ENCODE measurements around the gene CKLF.
"Not testable (repeated sequence)": the region's sequence is repeated elsewhere in the genome, so short reads cannot be mapped to it uniquely, and the experiment has no call there.

Gene CKLF

GRCh38 chr16:66566051-66566901, 13.9 kb downstream of the CKLF start, which contains the start of gene CMTM1:
Gene CMTM1, plus strand, starts transcription at chr16:66566439. Its CDS starts 75 bp downstream, at chr16:66566514.
- DNase-seq (ENCODE audit: low read depth in 2 of 2, low spot score in 1 of 2), result no peak

GRCh38 chr16:66567270-66567669, 14.9 kb downstream of the CKLF start:
- DNase-seq (ENCODE audit: low read depth in 2 of 2, low spot score in 1 of 2), result not testable (repeated sequence)

DNA sequence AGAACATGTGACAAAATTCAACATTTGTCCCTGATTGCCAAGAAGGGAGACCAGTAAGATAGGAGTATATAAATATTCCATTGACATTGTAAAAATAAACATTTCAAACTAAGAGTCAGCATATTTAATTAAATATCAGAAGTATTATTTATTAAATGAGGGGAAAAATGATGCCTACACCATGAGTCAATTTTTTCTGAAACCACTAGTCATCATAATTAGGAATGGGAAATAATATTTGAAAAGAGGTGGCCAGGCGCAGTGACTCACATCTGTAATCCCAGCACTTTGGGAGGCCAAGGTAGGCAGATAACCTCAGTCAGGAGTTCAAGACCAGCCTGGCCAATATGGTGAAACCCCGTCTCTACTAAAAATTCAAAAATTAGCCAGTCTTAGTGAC, 16.0 kb downstream of the CKLF start:
- DNase-seq (ENCODE audit: low read depth in 2 of 2, low spot score in 1 of 2), result no peak

DNA sequence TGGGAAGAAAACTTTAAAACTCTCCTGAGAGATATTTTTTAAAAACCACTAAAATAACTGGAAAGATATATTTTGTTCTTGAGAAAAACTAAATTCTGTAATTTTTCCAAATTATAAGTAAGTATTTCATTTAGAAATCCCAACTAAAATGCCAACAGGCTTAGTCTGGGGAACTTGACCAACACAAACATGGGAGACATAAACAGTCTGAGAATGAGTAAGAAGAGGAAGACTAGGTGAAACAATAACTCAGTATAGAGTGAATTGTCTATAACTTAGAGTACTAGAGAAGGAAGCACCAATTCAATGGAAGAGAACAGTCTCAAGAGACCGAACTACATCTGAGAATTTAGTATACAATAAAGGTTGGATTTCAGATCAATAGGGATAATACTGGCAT, 16.8 kb downstream of the CKLF start:
- no peak for DNase-seq (ENCODE audit: low read depth in 2 of 2, low spot score in 1 of 2)

DNA sequence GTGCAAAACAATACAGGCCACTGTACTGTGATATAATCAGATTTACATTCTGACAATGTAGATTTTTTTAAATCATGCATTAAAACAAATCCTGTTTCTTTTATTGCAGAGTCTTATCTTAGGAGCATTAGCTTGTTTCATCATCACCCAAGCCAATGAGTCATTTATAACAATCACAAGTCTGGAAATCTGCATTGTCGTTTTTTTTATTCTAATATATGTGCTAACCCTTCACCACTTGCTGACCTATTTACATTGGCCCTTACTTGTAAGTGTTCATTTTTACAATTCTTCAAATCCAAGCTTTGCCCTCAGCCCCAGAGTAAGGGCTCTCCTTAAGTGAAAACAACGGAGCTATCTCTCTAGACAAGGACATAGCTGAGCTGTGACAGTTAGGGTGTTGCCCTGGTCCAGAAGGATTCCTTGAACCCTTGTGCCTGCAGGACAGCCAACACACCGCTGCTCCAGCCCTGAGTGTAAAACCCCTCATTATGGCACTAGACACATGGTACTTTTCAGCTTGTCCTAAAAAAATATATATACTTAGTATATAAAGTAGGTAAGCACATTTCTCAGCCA, 17.5 kb downstream of the CKLF start:
- no peak for DNase-seq (ENCODE audit: low read depth in 2 of 2, low spot score in 1 of 2)

DNA sequence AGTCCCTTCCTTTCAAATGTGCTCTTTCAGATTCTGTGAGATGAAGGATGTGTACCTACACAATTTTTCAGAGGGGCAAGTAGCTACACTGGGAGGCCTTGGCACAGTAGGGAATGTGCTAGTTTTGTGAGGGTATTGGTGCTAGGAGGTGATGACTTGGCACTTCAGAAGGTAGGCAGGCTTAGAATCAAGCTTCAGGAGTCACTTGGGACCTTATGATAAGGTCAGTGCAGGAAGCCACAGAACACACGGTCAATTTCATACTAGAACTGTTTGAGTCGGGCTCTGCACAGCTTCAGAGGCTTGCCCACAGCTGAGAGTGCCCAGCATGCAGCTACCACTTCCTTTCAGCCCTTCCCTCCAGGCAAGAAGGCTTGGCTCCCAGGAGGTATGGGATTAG, 20.0 kb downstream of the CKLF start:
- DNase-seq (ENCODE audit: low read depth in 2 of 2, low spot score in 1 of 2), result no peak

GRCh38 chr16:66574081-66574480, 21.7 kb downstream of the CKLF start:
- DNase-seq (ENCODE audit: low read depth in 2 of 2, low spot score in 1 of 2), result no peak

DNA sequence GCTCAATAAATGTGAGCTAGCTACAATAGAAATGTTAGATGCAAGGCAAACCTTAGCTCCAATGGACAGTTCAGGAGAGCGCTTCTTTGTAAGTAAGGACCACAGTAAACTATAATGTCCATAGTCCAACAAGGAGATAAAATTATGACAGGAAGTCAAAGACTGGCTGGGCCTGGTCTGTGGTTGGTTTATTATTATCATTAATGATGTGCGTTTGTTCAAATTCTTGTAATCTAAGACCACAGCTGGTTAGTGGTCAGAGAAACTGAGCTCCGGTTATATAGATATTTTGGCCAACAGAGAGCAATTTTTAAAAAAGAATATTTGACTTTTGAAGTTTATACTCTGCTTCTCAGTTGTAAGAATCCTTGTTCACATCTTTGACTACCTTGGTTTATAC, 22.2 kb downstream of the CKLF start:
- no peak for DNase-seq (ENCODE audit: low read depth in 2 of 2, low spot score in 1 of 2)

DNA sequence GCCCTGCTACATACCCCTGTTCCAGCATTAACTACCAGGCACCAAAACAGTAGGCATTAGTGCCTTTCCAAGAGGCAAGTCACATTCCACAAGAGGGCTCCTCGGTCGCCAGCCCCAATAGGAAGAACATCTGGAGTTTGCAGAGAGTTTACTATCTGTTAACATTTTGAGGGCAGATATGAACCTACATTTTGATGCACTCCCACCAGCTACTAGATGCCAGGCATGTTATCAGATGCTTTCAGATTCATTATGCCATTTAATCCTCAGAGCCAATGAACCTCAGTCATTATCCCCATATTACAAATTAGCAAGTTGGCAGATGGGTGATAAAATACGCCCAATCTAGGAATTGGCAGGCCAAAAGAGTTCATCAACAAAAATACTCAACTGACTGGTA, 22.7 kb downstream of the CKLF start:
- no peak for DNase-seq (ENCODE audit: low read depth in 2 of 2, low spot score in 1 of 2)

DNA sequence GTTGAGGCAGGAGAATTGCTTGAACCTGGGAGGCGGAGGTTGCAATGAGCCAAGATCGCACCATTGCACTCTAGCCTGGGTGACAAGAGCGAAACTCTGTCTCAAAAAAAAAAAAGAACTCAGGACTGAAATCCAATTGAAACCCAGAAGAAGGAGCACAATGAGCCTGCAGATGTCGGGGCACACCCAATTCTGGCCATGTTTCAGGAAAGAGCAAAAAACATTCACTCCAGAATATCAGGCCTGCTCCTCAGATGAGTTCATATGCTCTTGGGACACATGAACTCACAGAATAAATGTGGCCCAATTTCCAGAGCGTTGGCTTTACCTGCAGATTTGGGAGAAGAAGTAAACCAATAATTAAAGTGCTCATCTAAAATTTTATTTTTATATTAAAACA, 23.9 kb downstream of the CKLF start:
- DNase-seq (ENCODE audit: low read depth in 2 of 2, low spot score in 1 of 2), result no peak

DNA sequence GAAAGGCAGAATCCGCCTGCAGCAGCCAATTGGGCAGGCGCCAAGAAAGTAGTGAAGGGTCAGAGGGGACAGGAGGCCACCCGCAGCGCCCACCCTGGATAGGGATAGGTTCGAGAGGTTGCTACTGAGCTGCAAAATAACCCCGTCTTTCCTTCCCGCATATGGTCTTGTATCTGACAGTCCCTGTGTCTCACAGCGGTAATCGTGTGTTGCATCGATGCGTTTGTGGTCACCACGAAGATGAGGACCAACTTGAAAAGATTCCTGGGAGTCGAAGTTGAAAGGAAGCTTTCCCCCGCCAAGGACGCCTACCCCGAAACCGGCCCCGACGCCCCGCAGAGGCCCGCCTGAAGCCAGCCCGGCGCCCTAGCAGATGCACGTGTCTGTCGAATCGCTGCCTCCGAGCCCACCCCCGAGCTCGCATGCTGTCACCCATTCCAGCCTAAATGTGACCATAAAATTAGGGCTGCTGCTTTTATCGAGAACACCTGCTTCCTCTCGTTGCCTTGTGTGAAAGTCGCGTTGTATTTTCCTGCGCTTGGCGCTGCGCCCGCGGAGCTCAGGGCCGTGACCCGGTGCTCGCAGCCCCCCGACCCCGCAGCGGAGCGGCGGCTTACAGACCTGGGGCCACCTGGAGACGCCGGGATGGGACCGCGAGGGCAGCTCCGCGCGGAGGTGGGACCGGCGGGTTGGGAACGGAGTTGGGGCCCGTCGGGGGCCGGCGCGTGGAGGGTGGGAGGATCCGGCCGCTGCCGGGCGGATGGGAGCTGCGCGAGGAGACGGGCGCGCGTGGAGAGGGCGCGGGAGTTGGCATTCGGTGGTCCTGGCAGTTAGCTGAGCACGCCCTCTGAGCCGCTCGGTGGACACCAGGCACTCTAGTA, 26.5 kb downstream of the CKLF start, which contains the start of gene CMTM2:
CMTM2 (plus strand) TSS at position 813 of the 881 bp plus-strand sequence. CDS start 145 bp downstream, outside the sequence.
- DNase-seq (ENCODE audit: low read depth in 2 of 2, low spot score in 1 of 2), result no peak

GRCh38 chr16:66580605-66581209, 28.3 kb downstream of the CKLF start:
- no peak for DNase-seq (ENCODE audit: low read depth in 2 of 2, low spot score in 1 of 2)

DNA sequence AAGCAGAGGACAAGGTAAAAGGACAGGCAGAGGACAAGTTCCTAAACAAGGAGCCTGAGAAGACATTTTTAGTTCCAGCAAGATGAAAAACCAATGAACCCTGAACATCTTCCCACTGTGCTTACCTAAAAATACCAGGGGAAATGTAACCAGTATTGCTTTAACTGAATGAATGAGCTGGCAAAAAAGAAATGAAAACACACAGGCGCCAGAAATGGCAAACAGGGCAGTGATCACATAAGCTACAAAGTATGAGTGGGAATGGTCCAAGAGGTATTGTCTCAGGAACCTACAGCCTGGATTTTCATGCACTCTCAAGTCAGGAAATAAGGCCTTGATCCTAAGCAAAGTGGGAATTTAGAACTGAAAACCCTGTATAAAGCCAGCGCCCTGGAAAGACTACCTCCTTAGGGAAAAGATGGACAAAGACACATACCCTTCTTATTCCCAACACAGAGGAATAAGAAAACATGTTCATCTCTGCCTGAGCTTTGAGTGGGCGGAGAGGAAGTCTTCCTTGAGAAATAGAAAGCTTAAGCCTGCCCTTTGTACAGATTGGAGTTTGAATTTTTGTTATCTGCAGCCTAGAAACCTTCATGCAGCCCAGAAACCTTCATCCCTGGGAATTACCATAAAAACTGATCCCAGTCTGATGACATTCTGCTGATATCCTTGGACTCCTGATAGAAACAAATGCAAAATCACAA, 29.0 kb downstream of the CKLF start:
- DNase-seq (ENCODE audit: low read depth in 2 of 2, low spot score in 1 of 2), result no peak

DNA sequence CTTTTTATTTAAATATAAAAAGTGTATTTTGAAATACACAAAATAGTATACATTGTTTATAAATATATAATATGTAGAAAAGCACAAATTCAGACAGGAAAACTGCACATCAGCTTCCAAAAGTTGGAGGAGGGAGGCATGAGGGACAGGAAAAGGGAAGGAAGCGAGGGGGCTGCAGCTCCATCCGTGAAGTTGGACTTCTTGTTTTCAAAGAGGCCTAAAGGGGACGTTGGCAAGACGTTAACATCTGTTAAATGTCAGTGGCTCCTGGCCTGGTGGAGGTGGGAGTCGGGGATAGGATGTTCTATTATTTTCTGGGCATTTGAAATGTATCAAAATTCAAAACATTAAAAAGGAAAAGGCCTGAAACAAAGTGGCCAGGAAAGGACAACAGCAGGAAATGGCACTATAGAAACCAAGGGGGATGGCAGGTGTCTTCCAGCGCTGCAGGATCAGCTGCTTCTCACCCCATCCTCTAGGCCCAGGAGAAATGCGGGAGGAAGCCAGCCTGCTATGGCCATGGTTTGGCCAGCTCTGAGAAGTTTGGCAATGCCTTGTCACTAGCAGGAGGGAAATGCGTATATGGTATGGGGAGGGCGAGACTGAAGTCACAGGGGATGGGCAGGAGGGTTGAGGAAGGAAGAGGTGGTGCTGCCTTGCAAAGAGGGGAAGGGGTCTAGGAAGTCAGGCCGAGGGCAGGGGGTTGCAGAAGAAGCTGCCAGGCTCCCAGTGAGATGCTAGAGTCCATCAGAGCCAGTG, 33.3 kb downstream of the CKLF start:
- DNase-seq (ENCODE audit: low read depth in 2 of 2, low spot score in 1 of 2), result no peak

- DNase-seq (ENCODE audit: low read depth in 2 of 2, low spot score in 1 of 2), result no peak
Observed at GRCh38 chr16:66587881-66588600, 35.7 kb downstream of the CKLF start.

- peak in 1 of 2 donors; percentile 37 for DNase-seq (ENCODE audit: low read depth in 2 of 2, low spot score in 1 of 2)
Observed at GRCh38 chr16:66588981-66589713, 36.8 kb downstream of the CKLF start.

DNA sequence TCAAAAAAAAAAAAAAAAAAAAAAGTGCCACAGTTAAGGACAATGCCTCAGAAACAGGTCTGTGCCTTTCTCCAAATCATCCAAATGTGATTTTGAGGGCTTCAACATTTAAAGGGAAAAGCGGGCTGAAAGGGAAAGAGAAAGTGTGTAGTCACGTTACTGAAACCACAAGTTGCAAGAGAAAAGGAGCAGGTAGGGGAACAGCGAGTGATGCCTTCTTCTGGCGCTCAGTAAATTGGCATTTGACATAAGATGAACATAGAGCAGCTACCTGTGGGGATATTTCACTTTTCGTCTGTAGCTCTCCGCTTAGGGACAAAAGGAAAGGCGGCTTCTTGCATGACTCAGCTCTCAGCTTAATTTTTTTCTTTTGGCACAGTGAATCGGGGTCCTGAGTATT, 37.9 kb downstream of the CKLF start:
- no peak for DNase-seq (ENCODE audit: low read depth in 2 of 2, low spot score in 1 of 2)

- no peak for DNase-seq (ENCODE audit: low read depth in 2 of 2, low spot score in 1 of 2)
Observed at GRCh38 chr16:66591018-66591417, 38.6 kb downstream of the CKLF start.

Measured in stimulated activated CD8-positive, alpha-beta memory T cell treated with anti-CD3 and anti-CD28 coated beads, Interleukin-4, amount 100 ng/mL, for 1 hour (primary cell).